Stimulated activated CD4-positive, alpha-beta T cell treated with anti-CD3 and anti-CD28 coated beads, Interleukin-1b, Interleukin-23, amount 100 ng/mL, for 24 hours (primary cell): ENCODE measurements around the gene CCDC92B.
A peak's percentile ranks its signal among the peaks of the same experiment; 100 is the strongest.
"Not testable (repeated sequence)": the region's sequence is repeated elsewhere in the genome, so short reads cannot be mapped to it uniquely, and the experiment has no call there.

Experiments
- DNase-seq, 4 experiments: peaks; one replicate each; pipeline ENCODE4 v3.0.0-alpha.2; 2020; ENCODE audit warnings: low read depth in 4 of 4, low spot score in 1 of 4

The CCDC92B gene

DNA sequence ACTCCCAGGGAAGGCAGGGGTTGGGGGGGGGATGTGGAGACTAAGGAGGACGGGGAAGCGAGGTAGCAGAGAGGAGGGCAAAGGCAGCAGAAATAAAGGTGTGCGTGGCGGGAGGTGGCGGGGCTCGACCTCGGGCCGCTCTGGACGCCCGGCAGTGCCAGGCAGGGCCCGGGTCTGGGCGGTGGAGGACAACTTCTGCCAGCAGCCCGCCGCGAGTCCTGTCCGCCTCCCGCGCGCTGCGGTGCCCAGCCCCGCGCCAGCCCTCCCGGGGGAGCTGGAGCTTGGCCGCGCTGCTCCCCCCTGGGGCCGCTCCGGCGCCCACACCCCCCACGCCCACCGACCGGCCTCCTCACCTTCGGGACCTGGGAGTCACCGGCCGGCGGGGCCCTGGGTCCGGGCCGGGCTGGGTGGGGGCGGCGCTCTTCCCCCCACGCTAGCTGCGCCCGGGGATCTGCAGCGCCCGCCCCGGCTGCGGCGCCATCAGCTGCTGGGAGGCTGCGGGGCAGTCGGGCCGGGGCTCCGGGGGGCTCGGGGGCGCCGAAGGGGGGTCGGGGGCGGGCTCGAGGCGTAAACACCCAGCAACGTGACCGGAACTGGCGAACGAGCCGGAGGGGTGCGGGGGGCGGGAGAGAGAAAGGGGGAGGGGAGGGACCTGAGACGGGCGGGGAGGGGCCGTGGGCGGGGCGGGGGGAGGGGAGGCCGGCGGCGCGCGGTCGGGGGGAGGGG, at the start of gene CCDC92B:
CCDC92B (minus strand) TSS at position 595 of the 726 bp plus-strand sequence. CDS start 14,507 bp downstream, outside the sequence.
- no peak for DNase-seq

DNA sequence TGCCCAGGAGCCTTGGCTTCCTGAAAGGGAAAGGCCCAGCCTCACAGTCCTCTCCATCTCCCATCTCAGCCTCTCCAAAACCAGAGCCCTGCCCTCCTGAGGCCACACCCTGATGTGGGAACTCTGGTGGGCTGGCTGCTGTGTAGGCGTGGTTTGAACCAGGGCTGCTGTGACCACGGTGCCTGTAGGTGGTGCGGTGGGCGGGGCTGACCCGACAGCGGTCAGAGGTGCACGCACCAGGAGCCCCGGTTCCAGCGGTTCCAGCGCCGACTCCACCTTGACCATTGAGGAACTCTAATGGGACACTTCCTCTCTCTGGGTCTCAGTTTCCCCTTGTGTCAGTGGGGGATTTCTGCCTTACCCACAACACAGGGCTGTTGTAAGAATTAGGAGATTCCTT, 49.2 kb upstream of the CCDC92B start:
- no peak for DNase-seq

DNA sequence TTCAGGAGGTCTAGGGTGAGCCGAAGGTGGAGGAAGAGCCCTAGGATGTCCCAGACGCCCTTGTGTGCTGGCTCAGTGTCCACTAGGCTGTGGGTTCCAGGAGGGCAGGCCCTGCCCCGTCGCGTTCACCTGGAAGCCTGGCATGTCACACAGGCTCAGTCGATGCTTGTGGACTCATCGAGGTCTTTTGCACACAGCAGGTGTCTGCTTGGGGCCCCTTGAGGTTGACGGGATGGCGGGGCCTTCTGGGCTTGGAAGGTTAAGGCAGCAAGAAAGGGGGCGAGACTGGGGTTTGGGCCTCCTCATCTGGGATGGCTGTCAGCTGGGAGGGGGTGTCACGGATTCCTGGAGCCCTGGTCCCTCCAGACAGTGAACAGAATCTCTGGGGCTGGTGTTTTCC, 48.7 kb upstream of the CCDC92B start:
- no peak for DNase-seq

DNA sequence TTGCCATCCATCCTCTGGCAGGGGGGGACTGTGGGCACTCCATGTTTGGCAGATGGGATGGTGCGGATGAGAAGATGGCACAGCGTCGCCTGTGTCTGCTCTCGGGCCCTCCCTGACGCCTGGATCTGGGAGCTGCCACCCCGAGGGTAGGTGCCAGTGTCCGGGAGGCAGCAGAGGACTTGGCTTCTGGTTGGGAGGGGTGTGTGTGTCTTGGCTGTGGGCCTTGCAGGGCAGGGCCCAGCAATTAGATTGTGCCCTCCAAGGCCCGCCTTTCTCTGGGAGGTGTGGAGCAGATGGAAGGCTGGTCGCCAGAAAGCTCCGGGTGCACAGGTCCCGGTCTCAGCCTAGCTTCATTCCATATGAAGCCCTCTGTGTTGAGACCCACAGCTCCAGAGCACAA, 48.2 kb upstream of the CCDC92B start:
- DNase-seq, result no peak

DNA sequence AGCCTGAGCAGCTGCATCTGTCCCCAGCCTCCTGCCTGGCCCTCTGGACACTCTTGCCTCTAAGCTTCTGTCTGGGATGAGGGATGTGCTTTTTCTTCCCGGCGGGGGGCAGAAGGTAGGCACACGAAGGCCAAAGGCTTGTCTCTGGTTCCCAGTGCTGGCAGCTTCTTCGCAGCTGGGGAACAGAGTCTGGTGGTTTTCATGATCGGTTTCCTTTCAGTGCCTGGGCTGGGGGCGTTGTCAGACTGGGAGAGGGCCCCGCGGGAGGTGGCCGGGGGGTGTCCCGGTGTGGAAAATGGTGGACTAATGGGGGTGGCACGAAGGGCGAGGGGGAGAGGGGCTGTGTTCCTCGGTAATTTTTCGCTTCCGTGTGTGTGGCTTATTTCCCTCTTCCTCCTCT, 47.8 kb upstream of the CCDC92B start:
- no peak for DNase-seq

DNA sequence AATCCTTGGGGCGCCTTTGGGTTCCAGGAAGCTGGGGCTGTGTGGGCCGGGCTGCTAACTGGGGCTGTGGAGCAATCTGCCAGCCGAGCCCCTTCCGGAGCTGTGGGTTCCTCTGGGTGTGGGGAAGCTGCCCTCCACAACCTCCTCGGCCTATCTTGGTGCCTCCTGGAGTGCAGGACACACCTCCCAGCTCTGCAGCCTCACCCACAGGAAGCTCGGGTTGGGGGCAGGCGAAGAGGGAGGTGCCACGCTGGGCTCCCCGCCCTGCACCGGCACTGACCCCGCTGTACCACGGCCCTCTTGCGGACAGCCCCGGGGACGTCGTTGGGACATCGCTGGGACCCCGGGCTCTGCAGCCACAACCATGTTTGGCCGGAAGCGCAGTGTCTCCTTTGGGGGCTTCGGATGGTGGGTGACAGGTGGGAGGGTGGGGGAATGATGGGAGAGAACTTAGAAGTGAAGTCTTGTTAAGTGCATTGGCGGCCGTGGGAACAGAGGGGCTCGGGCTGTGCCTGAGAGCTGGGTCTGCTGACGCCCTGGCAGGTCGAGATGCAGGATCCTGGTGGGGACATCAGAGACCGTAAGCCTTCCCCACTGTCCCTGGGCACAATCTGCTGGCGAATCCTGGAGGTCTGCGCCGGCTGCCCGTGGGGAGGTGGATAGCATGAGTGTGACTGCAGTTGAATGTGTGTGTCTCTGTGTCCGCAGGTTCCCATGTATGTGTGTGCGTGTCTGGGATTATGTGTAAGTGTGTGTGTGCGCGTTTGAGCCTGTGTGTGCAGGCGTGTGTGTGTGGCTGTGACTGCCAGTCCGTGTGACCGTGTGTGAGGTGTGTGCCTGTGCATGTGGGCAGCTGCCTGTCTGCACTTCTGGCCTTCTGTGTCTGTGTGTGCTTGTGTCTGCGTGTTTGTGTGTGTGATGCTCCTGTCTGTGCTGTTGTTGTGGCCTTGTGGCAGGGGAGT, 47.0 kb upstream of the CCDC92B start, which contains the start of gene RAP1GAP2:
RAP1GAP2 (plus strand) TSS at position 275 of the 962 bp plus-strand sequence; CDS start at position 365, 90 bp downstream.
- DNase-seq, result peak in 2 of 4 experiments; percentile 35 to 40

DNA sequence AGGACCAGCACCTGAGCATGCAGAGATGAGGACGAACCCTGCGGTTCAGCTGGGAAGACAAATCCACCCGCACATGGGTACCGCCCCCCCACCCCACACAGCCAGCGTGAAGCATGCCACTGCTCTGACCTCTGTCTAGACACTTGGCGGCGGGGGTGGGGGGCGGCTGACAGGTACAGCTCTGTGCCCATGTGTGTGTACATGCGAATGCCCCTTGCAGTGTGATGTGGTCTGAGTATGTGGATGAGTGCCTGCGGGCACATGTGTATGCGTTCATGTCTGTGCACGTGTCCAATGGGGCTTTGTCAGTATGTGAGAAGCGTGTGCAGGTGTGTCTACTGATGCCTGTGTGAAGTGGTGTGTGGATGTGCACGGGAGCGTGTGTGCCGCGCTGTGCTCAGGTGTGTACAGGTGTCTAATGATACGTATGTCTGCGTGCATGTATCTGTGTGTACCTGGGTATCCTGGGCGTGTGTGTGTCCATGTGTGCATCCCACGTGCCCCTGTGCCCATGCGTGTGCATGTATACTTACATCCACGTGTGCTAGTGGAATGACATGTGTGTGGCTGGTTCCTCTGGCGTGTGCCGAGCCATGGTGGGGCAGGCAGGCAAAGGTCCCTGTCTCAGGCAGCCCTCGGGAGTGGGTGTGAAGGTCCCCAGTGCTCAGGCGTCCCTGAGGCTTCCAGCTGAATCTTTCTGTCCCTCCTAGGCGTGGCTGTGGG, 46.1 kb upstream of the CCDC92B start:
- no peak for DNase-seq

DNA sequence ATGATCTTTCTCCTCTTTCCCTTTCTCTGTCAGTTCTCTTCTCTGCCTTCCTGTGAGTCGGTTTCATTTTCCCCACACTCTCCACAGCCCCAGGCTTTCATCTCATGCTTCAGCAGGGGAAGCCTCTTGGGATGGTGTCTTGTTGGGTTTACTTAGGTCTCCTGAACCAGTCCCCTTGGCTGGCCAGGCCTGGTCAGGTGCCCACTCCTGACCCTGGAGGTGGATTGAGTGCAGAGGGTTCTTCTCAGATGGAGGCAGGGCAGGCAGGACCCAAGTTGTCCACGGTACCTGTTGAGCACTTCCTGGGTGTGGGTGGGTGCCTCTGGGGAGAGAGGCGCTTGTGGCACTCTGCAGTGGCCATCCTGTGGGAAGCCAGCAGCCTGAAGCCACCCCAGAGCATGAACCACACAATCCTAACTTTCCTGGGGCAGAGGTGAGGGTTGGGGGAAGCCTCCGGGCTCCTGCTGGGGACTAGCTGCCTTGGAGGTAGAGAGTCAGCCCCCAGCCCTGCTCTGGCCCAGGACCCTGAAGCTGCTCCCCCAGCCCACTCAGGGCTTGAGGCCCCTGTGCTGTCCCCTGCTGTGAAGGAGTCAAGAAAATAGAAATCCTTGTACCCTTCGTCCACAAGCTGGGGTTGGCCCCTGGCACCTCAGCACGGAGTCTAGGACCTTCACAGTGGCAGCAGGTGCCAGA, 44.8 kb upstream of the CCDC92B start:
- DNase-seq, result no peak

DNA sequence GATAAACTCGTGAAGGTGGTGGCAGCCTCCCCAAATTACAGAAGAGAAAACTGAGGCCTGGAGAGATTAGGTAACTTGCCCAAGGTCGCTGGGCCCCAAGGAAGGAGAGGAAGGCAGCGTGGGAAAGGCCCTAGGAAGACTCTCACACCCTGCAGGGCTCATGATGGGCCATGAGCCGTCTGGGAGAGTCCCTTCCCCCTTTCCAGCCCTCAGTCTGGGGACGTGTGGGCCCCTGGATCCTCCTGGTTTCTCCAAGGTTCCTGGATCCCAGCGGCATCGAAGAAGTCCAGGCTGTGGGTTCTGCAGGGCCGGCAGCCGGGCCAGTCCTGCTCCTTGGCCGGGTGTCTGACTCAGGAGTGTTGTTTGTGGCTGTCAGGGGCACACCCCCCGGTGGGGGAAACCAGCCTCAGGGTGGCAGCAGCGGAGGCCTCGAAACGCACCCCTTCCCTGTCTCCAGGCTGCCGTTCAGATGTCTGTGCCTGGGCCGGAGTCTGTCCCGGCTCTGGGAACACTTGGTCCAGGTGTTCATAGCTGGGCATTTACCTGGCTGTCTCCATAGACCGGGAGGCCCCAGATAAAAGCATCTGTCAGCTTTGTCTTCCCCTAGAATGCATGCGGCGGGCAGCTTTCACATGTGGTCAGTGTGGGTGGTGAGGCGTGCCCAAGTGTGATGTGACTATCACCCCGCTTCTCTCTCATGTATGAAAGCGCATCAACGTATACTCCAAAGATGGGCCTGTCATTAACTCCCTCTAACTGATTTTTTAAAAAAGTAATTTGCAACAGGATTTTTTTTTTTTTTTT, 43.1 kb upstream of the CCDC92B start:
- peak in 2 of 4 experiments; percentile 27 to 54 for DNase-seq

DNA sequence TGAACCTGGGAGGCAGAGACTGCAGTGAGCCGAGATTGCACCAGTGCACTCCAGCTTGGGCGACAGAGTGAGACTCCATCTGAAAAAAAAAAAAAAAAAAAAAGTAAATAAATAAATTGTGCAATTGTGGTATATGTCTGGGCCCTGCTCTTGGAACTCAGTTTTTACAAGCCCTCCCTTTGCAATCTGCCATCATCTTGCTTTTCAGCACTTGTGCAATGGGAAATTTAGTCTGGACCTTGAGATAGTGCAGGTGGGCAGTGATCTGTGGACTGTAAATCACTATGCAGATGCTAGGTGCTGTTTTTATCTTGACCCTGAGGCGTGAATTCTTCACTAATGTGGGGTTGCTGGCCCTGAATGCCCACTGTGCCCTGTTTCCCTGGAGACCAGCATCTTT, 40.2 kb upstream of the CCDC92B start:
- no peak for DNase-seq

DNA sequence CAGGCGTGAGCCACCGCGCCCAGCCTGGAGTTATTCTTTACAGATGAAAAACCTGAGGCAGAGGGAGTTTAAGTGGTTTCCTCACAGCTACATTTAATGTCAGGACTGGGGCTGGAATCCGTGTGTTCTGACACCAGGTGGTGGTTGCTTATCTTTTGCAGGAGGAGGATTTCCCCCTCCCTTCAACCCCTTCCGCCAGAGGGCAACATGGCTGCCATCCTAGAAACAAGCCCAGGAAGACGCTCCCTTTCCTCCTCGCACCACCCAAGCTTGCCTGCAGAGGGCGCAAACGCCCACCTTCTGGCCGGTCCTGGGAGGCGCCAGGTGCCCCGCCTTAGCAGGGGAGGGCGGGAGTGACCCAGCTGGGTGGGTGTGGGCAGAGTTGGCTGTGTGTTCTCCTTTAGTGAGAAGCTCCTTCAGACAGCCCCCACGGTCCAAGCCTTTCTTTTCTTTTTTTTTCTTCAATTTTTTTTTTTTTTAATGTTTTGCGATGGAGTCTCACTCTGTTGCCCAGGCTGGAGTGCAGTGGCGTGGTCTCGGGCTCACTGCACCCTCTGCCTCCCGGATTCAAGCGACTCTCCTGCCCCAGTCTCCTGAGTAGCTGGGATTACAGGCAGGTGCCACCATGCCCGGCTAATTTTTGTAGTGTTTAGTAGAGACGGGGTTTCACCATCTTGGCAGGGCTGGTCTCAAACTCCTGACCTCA, 36.9 kb upstream of the CCDC92B start:
- DNase-seq, result peak; percentile 78 to 87 (median 81)

DNA sequence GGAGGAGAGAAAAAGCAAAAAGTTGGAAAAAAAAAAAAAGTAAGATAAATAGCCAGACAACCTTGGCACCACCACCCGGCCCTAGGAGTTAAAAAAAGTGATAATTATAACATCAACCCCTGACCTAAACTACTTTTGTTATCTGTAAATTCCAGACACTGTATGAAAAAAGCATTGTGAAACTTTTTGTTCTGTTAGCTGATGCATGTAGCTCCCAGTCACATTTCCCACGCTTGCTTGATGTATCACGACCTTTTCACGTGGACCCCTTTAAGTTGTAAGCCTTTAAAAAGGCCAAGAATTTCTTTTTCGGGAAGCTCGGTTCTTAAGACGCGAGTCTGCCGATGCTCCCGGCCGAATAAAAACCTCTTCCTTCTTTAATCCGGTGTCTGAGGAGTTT, 35.9 kb upstream of the CCDC92B start:
- not testable (repeated sequence) for DNase-seq

DNA sequence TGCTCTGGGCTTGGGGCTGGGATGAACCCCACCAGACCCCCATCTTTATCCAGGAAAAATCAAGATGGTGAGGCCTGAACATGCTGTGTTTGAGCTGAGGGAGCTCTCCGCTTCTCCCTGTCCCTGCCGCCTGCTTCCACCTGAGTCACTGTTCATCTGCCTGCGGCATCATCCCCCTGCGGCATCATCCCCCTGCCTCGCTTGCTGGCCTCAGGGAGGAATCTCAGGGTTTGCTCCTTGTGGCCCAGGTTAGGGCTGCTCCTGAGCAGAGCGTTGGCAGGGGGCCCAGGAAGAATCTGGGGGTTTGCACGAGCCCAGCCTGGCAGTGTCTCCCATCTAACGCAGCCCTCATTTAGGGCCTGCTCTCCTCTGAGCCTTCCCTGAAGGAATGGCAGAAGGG, 35.4 kb upstream of the CCDC92B start:
- DNase-seq, result no peak

DNA sequence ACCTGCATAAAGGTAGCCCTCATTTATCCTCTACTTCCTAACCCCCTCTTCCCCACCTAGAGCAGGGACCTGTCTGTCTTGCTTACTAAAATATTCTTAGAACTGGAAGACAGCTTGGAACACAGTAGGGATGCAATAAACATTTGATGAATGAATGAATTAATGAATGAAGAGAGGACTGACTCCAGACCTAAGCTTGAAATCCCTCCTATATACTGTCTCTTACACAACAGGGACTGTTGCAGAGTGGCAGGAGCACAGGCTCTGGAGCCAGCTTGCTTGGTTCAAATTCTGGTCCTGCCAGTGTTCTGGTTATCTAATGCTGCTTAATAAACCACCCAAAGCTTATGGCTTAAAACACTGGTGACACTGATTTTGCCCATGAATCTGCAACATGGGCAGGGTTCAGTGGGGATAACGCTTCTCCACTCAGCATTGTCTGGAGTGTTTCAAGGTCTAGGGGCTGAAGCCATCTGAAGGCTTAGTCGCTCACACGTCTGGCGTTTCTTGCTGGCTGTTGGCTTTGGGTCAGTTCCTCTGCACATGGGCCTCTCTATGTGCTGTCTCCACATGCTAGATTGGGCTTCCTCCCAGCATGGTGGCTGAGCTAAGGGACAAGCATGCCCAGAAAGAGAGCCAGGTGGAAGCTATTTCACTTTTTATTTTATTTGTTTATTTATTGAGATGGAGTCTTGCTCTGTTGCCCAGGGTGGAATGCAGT, 34.0 kb upstream of the CCDC92B start:
- DNase-seq, result no peak

DNA sequence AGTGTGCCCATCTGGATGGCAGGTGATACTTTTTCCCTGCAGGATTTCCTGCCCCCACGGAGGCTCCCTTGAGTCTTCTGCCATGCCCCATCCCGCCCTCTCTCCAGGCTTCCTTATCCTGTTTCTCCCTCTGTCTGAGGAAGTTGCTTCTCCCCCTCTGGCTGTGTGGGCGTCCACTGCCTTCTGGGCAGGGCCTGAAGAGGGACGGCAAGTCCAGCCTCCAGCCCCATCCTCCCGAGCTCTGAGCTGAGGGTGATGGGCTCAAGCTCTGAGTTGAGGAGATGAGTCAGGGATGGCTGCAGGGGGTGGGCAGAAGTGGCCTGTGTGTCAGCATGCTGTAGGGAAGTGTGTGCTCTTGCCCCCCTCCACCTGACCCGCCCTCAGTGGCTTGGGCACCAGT, 32.6 kb upstream of the CCDC92B start:
- no peak for DNase-seq

DNA sequence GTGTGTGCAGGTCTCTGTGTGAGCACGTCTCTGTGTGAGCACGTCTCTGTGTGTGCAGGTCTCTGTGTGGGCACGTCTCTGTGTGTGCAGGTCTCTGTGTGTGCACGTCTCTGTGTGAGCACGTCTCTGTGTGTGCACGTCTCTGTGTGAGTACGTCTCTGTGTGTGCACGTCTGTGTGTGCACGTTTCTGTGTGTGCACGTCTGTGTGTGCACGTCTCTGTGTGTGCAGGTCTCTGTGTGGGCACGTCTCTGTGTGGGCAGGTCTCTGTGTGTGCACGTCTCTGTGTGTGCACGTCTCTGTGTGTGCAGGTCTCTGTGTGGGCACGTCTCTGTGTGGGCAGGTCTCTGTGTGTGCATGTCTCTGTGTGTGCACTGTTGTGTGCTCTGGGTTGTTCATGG, 32.1 kb upstream of the CCDC92B start:
- not testable (repeated sequence) for DNase-seq

DNA sequence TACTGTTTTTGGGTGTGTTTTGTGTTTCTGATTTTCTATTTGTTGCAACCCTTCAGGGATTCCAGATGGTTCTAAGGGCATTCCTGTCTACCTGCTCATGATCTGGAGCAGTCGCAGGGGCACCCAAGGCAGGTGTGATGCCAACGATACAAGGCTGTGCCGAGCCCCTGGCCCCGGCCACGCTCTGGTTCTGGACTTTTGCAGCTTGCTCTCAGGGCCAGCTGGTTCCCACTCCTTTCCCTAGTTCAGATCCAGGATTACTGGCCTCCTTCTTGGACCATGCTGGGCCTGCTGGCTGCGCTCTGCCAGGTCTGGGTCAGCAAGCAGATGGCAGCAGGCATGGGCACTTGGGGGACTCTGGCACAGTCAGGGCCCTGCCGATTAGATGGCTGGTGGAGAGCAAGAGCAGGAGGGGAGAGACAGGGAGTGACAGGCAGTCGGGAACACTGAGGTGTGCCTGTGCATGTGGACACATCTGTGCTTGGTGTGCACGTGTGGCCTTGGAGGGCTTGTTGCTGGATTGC, 31.5 kb upstream of the CCDC92B start:
- DNase-seq, result no peak

DNA sequence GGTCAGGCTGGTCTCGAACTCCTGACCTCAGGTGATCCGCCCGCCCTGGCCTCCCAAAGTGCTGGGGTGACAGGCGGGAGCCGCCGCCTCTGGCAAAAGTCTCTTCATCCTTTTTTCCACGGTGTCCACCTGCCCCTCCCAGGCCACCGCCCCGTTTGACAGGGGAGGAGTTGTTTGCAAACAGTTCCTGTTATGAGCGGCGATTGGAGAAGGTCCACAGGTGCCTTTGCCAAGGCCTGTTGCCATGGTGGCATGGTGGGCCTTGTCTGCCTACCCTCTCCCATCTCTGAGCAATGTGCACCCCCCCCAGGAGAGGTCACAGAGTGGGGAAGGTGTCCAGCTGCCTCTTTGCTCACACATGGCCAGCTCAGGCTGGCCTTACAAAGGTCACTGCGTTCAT, 30.8 kb upstream of the CCDC92B start:
- DNase-seq, result no peak
